Spinal cord (tissue), 10 donors: ENCODE data around the gene RBM43. TPM values are rescaled to one million over a fixed set of nuclear protein-coding genes. Genes with fewer than 3 reads are reported as not detected.
A peak's percentile ranks its signal among the peaks of the same experiment; 100 is the strongest.

Source experiments
- DNase-seq, 6 donors: peaks; one replicate each; pipeline versions ENCODE4 v3.0.0 to v3.0.0-alpha.2; 2013 to 2015; ENCODE audit warnings: low spot score in 6 of 6, low read depth in 4 of 6
- H3K27ac ChIP-seq: one replicate; pipeline ENCODE4 v1.5.1; 2013; ENCODE audit warnings: low read depth, low read length, control low read depth
- H3K27me3 ChIP-seq: one replicate; pipeline ENCODE4 v1.6.1; 2013; ENCODE audit warnings: low read length; ENCODE audit not compliant: control insufficient read depth, insufficient read depth
- H3K36me3 ChIP-seq: one replicate; pipeline ENCODE4 v1.6.1; 2013; ENCODE audit warnings: low read length; ENCODE audit not compliant: control insufficient read depth, insufficient read depth
- H3K4me1 ChIP-seq: one replicate; pipeline ENCODE4 v1.6.1; 2013; ENCODE audit warnings: low read length; ENCODE audit not compliant: control insufficient read depth, insufficient read depth
- H3K4me3 ChIP-seq: one replicate; pipeline ENCODE4 v1.5.1; 2013; ENCODE audit warnings: low read depth, low read length, control low read depth
- H3K9me3 ChIP-seq: one replicate; pipeline ENCODE4 v1.6.1; 2013; ENCODE audit warnings: low read length; ENCODE audit not compliant: control insufficient read depth, insufficient read depth
- WGBS: methylation state at CpG from one replicate; pipeline ENCODE4 v1.1.5; 2013; ENCODE audit warnings: missing lambda C conversion rate; ENCODE audit not compliant: insufficient coverage; 5-methylcytosine and 5-hydroxymethylcytosine counted together
- polyA plus RNA-seq, 2 donors: library from polyadenylated mRNA; unstranded; fragments of 120-200 nt; gene quantifications; one replicate each; pipeline ENCODE4 v1.2.1, GENCODE V29; 2013; ENCODE audit not compliant: insufficient read length in 2 of 2
- total RNA-seq, 2 donors: library from RNA; depleted of rRNA in 1 of 2; stranded (reverse); fragments of 120-200 nt in 1 of 2; fragments of >200 nt in 1 of 2; gene quantifications; one replicate each; pipeline versions ENCODE4 v1.2.3 to v1.2.4, GENCODE V29; 2013 to 2014
- donor health status: healthy.

RBM43 gene
- total and polyA plus RNA-seq, 4 donors = 6.0 to 11.5 (median 8.7) TPM

GRCh38 chr2:151271824-151272223, 10.2 kb upstream of the RBM43 start:
- Histone ChIP-seq H3K27me3 (no peaks in the 10 kb centered on the region), H3K4me3 (no peak overlapping the region), H3K4me1 (no peaks in the 10 kb centered on the region), H3K27ac (peak overlapping the region; percentile 34), H3K36me3 (no peaks in the 10 kb centered on the region), H3K9me3 (peaks cover 5% of the 10 kb centered on the region)
- peak in 1 of 6 donors; percentile 32 for DNase-seq

- Histone ChIP-seq H3K4me3 (no peak overlapping the region), H3K27ac (no peak overlapping the region), H3K9me3 (peaks cover 5% of the 10 kb centered on the region), H3K27me3 (no peaks in the 10 kb centered on the region), H3K4me1 (no peaks in the 10 kb centered on the region), H3K36me3 (no peaks in the 10 kb centered on the region)
- DNase-seq = no peak
- WGBS = 83% methylated on average over 2 of the region's 3 CpGs
Measured at GRCh38 chr2:151269798-151270568, 8.3 kb upstream of the RBM43 start.

GRCh38 chr2:151268085-151268484, 6.4 kb upstream of the RBM43 start:
- no peaks in the 10 kb centered on the region for H3K27me3 ChIP-seq

GRCh38 chr2:151267537-151267936, 5.9 kb upstream of the RBM43 start:
- no peaks in the 10 kb centered on the region for H3K27me3 ChIP-seq
- H3K4me1 ChIP-seq = no peaks in the 10 kb centered on the region
- no peak overlapping the region for H3K4me3 ChIP-seq
- H3K36me3 ChIP-seq = no peaks in the 10 kb centered on the region
- peaks cover 4% of the 10 kb centered on the region for H3K9me3 ChIP-seq
- no peak for DNase-seq
- no peak overlapping the region for H3K27ac ChIP-seq
- 100% methylated on average over 3 of the region's 5 CpGs for WGBS

More at GRCh38 chr2:151268085-151268484, 6.4 kb upstream of the RBM43 start:
- Histone ChIP-seq H3K4me3 (no peak overlapping the region), H3K27ac (no peak overlapping the region), H3K4me1 (no peaks in the 10 kb centered on the region), H3K36me3 (no peaks in the 10 kb centered on the region), H3K9me3 (peaks cover 5% of the 10 kb centered on the region)
- no peak for DNase-seq

GRCh38 chr2:151265991-151266390, 4.3 kb upstream of the RBM43 start:
- H3K27ac ChIP-seq = no peak overlapping the region
- no peaks in the 10 kb centered on the region for H3K27me3 ChIP-seq
- peak in 1 of 6 donors; percentile 65 for DNase-seq
- H3K9me3 ChIP-seq = peaks cover 4% of the 10 kb centered on the region
- no peak overlapping the region for H3K4me3 ChIP-seq
- no peaks in the 10 kb centered on the region for H3K4me1 ChIP-seq
- H3K36me3 ChIP-seq = no peaks in the 10 kb centered on the region

- H3K9me3 ChIP-seq = peaks cover 4% of the 10 kb centered on the region
- no peaks in the 10 kb centered on the region for H3K27me3 ChIP-seq
- H3K4me3 ChIP-seq = no peak overlapping the region
- H3K36me3 ChIP-seq = no peaks in the 10 kb centered on the region
- H3K4me1 ChIP-seq = no peaks in the 10 kb centered on the region
- peak in 1 of 6 donors; percentile 37 for DNase-seq
- WGBS = 76% methylated on average over 6 of the region's 7 CpGs
- H3K27ac ChIP-seq = peak overlapping the region; percentile 87
Measured at GRCh38 chr2:151264157-151264825, 2.6 kb upstream of the RBM43 start.

GRCh38 chr2:151262629-151263028, 966 bp upstream of the RBM43 start:
- H3K27me3 ChIP-seq = no peaks in the 10 kb centered on the region
- no peak for DNase-seq
- no peak overlapping the region for H3K4me3 ChIP-seq
- H3K27ac ChIP-seq = no peak overlapping the region
- 81% methylated on average over 6 of the region's 8 CpGs for WGBS
- H3K4me1 ChIP-seq = no peaks in the 10 kb centered on the region
- H3K36me3 ChIP-seq = no peaks in the 10 kb centered on the region
- H3K9me3 ChIP-seq = peaks cover 1% of the 10 kb centered on the region

GRCh38 chr2:151261977-151262291, 271 bp upstream of the RBM43 start:
- Histone ChIP-seq H3K27ac (peak overlapping the region; percentile 96), H3K4me1 (no peaks in the 10 kb centered on the region), H3K4me3 (peak overlapping the region; percentile 82), H3K27me3 (no peaks in the 10 kb centered on the region), H3K9me3 (no peaks in the 10 kb centered on the region), H3K36me3 (no peaks in the 10 kb centered on the region)
- peak in 1 of 6 donors; percentile 50 for DNase-seq
- 0% methylated on average over 3 of the region's 9 CpGs for WGBS

- no peak for DNase-seq
- H3K27me3 ChIP-seq = no peaks in the 10 kb centered on the region
- H3K9me3 ChIP-seq = no peaks in the 10 kb centered on the region
- no peaks in the 10 kb centered on the region for H3K36me3 ChIP-seq
- H3K4me3 ChIP-seq = peak overlapping the region; percentile 82
- WGBS = 13% methylated on average over 3 of the region's 11 CpGs
- H3K4me1 ChIP-seq = no peaks in the 10 kb centered on the region
- H3K27ac ChIP-seq = peak overlapping the region; percentile 96
Measured at GRCh38 chr2:151260573-151261230, 961 bp downstream of the RBM43 start.

GRCh38 chr2:151258121-151258520, 3.5 kb downstream of the RBM43 start:
- Histone ChIP-seq H3K9me3 (no peaks in the 10 kb centered on the region), H3K36me3 (no peaks in the 10 kb centered on the region), H3K27me3 (no peaks in the 10 kb centered on the region), H3K4me3 (no peak overlapping the region), H3K27ac (no peak overlapping the region), H3K4me1 (no peaks in the 10 kb centered on the region)
- WGBS = 88% methylated on average over 2 of the region's 3 CpGs
- DNase-seq = no peak
